Ureter (tissue), 1 donor: Measurements from ENCODE around the gene NHSL2. TPM values are rescaled to one million over a fixed set of nuclear protein-coding genes. Genes with fewer than 3 reads are reported as not detected.
"Not testable (repeated sequence)": the region's sequence is repeated elsewhere in the genome, so short reads cannot be mapped to it uniquely, and the experiment has no call there.

Source experiments
- DNase-seq: peaks from one replicate; pipeline ENCODE4 v3.0.0-alpha.2; 2020; ENCODE audit warnings: low spot score
- total RNA-seq: library from RNA; stranded (reverse); gene quantifications from one replicate; pipeline ENCODE4 v1.2.4, GENCODE V29; 2023
- donor health status: DM: yes; HTN: yes; CAD: no.

The NHSL2 gene
- total RNA-seq, 1 donor from 2014 or later: 14.6 TPM

DNA sequence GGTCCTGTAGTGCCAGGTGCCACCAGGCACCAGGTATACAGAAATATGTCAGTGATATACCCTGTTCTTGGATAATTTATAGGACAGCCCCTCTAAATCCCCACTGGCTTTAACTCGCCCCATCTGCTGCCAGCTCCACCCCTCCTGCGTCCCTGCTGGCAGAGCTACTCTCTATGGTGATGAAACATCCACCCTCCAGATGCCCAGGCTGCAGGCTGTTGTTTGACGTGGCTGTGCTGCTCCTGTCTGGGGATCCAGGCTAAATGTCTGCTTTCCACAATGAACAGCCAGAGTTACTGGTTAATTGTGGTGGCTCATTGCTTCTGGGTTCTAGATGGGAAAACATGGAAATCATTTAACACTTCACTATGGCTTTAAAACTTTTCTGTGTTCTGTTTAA is 12.9 kb downstream of the NHSL2 start:
- no peak for DNase-seq

DNA sequence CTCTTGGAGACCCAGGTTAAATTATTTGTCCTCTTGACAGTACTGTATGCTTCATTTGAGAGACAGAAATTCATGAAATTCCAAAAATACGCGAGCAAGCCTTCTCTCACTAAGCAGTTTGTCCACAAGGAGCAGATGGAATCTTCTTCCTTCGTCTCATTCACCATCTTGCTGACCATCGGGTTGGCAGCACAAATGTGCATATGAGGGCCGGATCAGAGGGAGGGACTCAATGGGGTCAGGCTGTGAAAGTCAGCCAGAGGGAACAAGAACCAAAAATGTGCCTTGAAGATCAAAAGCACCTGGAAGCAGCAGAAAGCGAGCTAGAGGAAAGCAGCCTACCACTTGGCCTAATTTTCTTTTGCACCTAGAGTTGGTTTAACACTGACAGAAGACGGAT is 16.4 kb downstream of the NHSL2 start:
- DNase-seq: no peak

DNA sequence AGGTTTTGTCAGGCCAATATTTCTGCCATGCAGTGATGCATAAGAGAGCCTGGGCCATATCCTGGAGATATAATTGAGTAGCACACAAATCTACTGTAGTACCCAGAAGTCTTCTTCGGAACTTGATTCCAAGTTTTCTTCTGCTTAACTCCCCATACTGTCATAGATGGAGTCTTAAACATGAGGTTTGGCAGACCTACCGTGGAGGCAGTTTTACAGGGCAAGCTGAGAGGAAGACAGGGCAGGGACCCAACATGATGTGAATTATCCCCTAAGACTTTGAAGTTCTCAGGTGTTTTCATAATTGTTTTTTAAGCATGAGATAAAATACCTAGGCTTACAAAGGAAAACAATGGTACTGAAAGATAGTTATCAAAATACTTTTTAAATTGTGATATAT is 18.2 kb downstream of the NHSL2 start:
- no peak for DNase-seq

DNA sequence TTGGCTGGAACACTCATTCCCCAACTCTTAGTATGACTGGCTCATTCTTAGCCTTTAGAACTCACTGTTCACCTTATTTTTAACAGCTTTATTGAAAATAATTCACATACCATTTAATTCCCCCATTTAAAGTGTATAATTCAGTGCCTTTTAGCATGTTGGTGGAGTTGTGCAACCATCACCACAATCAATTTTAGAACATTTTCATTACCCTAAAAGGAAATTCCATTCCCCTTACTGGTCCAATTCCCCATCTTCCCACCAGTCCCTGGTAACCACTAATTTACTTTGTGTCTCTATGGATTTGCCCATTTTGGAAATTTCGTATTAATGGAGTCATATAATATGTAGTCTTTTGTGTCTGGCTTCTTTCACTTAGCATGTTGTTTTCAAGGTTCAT is 19.7 kb downstream of the NHSL2 start:
- DNase-seq: no peak

DNA sequence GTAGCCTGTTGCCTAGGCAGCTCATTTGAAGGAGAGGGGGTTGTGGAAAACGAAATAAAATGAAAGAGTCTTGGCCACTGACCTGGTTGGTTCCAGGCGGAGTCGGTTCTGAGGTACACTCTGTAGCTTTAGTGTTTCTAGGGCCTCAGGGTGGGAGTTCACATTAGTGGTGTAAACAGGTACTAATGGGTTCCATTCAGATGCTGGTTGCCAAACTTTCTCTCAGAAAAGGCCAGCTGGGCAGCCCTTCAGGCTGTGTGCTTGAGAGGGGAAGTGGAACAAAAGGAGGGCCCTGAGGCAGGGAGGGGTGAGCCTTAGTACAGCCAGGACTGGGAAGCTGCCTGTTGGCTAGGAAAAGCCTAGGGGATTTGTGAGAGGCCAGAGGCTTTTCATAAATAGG is 24.8 kb downstream of the NHSL2 start:
- no peak for DNase-seq

DNA sequence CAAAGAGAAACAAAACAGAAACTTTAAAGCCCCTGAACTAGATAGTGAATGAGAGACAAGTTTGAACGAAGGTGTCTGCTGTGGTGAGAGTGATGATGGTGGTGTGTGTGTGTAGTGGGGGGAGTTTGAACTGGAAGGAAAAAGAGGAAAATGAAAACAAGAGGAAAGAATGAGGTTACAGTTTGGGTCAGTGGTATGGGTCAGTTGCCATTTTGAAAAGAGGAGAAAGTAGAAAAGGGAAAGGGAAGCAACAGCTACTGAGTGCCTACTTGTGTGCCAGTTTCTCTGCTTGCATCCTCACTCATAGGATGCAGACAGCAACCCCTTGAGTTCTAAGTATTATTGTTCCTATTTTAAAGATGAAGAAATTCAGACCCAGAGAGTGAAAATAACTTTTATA is 26.0 kb downstream of the NHSL2 start:
- DNase-seq: no peak

DNA sequence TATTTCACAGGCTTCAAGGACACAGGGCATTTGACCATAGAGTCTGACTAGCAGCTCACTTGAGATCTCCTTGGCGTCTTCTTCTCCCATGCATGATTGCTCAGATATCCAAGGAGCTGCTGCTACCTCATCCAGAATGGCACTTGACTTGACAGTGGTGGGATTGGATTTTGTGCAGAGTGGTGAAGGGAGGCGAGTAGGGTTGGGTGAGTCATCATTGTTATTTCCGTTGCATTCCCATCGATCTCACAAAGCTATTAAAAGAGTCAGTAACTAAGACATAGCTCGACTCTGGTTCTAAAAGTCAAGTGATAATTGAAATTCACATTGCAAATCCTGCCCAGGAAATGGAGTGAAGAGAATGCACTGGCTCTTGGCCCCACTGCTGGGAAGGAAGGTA is 27.7 kb downstream of the NHSL2 start:
- DNase-seq: no peak

DNA sequence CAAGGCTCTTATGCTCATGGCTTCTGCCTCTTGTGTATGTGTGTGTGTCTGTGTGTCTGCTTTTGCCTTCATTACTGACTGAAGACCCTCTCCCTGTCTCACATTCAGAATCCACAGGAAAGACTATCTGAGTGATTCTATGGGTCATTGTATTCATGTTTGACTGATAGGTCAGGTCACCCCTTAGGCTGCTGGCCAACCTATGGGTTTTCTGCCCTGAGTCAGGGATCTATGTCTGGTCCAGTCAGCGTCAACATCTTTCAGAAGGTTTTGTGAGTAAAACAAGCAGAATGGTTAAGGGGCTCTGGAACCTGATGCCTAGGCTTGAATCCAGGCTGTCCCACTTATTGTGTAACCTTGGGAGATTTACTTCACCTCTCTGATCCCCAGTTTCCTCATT is 30.5 kb downstream of the NHSL2 start:
- no peak for DNase-seq

DNA sequence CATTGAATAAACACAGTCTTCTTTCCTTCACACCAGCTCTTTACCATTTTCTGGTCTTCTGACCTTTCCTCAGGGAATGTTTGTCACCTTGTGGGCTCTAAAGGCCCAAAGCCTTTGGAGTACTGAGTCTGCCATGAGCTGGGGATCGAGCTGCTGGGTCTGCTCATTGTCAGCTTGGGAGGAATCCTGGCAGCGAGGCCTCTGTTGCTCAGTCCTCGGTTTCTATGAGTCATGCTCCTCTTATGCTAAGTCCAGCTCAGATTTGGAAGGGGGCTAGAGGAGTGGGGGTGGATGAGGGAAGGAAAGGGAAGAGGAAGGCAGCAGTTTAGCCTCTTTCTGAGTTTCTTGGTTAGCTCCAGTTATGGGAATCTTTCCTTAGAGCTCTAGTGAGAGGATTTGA is 31.1 kb downstream of the NHSL2 start:
- DNase-seq: no peak

DNA sequence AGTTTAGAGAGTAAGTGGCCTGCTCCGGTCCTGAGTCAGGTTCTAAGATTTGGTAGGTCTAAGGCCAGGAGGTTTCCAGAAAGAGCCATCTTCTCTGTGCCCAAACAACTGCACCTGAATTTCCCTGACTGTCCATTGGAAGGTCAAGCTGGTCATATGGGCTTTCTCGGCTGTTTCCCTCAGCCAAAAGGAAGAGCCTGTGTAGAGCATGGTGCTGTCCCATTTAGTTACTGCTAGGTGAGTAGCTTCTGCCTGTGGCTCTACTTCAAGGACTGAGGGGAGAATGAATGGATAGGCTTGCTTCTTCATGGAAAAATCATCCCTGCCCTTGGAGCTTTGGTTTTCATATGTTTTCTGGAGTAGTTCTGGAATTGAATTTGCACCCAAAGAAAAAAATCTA is 33.7 kb downstream of the NHSL2 start:
- no peak for DNase-seq

DNA sequence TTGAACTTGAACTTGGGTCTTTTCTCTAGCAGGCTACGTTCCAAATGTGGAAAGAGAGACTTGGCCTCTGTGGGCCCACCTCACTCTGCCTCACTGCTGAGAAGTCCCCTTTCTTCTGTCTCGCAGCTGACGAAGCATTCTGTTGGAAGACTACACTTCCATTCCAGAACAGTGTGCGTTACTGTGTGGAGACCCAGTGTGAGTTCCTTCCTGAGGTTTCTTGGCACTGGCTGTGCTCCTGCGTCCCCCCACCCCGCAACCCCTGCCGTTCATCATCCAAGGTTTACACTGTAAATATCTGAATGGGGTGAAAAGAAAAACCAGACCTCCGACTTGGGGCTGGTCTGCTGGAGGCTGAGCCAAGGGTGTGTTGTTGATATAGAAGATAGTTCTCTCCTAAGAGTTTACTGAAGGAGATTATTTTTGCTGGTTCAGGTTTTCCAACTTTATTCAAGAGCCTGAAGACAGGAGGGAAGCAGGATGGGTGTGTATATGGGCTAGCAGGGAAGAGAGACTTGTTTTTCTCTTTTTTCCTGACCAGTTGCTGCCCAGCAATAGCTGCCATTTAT is 34.7 kb downstream of the NHSL2 start:
- no peak for DNase-seq

DNA sequence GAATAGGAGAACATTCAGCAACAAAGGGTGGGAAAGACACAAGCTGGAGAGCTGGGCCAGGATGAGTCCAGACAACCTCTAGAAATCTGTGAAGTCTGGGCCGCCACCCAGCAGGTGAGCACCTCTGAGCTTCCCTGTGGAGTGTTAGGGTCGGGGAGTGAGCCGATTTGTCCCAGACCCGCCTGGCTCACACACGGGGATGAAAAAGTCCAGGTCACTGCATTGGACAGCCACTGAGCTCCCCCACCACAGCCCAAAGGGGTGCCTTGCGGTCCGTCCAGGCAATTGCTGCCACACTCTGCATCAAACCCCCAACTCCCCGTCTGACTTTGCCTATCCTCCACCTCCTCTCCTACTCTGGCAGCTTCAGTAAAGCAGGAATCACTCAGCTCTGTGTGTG is 38.7 kb downstream of the NHSL2 start:
- DNase-seq: no peak

DNA sequence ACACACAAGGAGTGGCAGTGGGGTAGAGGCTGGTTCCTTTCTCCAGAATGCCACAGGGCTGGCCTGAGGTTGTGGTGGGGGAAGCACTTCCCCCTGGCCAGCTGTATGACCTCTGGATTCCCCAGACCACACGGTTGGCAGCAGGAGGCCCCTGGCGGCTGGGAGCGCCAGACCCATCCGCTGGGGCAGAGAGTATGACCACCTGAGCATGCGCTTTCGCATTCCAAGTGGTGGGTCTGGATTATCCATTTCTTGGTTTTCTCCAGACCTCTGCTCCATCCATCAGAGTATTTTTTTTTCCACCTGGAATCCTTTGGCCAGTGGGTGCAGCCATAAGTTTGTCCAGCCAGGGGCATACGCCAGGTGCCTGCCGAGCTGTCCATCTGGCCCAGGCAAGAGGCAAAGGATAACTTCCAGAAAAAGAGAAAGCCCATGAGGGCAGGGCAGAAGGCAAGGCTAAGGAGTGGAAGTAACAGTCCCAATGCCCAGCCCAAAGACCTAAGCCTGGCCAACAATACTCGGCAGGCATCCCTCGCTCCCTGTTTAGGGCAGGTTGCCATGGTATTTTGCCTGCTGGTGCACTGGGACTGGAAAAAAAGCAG is 39.3 kb downstream of the NHSL2 start:
- DNase-seq: no peak

DNA sequence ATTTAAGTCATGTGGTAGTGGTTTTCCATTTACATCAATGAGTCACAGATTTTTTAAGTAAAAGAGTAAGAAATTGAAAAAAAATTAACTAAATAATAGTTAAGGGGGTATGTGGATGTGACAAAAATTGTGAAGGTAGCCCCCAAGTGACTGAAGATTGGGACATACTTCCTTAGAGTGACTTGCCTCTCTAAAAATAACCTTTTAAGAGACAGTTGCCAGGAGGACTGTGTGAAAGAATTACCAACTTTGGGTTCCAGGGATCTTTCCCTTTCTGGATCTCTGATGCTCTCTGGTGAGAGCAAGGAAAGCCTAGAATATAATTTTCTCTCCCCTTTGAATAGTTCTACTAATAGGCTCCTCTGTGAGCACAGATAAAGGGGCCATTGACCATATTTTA is 42.7 kb downstream of the NHSL2 start:
- no peak for DNase-seq

DNA sequence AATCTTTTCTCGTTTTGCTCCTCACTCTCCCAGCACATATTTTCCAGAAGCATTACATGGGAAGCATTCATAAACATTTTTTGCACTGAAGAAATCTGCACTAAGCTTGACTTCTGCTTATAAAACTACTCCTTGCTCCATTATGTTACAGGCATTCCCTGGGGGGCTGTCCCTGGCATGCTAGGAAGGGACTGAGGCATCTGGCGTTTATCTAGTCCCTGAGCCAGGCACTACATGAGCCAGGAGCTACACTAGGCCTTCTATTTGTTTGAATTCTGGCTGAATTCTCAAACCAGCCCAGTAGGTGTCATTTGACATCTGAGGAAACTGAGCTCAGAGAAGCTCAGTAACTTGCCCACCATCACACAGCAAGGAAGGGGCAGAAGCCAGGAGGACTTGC is 43.3 kb downstream of the NHSL2 start:
- DNase-seq: no peak

DNA sequence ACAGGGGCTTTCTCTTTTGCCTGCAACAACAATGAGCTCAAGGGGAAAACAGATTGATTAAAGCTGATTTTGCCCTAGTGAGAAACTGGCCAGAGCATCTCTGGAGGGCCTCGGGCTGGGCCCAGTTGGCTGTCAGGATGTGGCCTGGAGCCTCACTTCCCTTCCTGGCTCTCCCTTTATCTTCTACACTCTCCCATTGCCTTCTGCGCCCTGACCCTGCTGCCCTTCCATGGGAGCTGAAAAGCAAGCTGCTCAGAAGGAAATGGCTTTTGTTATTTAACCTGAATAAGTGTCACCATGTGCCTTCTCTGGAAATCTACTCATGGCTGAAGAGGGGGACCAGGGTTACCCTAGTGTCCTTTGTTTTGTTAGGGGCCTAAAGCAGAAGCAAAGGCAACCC is 43.8 kb downstream of the NHSL2 start:
- DNase-seq: no peak

DNA sequence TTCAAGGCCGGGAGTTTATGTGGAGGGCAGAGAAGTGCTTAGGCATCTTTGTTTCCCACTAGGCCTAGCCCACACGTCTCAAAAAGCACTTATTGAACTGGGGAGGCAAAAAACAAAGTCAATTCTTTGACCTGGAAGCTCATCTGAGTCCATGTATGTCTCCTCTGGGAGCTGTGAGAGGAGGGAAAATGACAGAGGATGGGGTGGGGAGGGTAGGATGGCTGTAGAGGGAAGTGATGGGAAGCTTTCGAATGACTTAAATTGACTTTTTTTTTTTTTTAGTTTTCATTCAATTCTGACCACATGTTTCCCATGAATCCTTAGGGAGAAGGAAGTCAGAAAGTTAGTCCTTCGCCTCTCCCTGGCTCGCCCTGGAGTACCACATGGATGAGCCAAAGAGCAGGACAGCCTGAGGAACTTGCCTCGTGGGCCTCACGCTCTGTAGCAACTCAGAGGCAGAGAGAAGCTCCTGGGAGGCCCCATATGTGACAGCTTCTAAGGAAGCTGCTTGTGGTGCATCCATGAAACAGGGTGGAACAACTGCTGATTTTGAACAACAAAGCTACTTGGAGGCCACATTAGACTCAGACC is 45.0 kb downstream of the NHSL2 start:
- DNase-seq: no peak

DNA sequence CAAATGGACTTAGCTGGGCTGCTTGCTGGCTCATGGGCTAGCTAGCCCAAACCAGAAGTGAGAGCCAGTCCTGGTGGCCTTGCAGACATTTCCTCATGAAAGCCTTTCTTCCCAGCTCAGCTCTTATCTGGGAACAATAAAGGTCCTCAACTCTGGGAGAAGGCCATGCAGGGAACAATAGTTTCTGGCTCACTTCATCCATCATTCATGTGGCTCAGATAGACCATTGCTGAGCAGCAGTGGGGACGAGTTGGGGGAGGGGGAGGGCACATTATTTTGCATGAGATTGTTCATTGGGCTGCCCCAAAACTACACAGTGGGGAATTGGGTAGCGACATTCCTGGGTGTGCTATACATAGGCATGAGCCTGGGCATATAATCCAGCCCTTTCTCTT is 47.6 kb downstream of the NHSL2 start:
- no peak for DNase-seq

DNA sequence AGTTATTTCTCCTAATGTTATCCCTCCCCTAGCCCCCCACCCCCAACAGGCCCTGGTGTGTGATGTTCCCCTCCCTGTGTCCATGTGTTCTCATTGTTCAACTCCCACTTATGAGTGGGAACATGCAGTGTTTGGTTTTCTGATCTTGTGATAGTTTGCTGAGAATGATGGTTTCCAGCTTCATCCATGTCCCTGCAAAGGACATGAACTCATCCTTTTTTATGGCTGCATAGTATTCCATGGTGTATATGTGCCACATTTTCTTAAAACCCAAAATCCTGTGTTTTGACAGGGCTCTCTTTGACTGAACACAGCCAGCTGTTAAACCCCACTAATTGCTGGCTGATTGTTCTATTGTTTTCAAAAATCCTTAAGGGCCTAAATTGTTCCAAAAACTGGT is 53.5 kb downstream of the NHSL2 start:
- DNase-seq: not testable (repeated sequence)

DNA sequence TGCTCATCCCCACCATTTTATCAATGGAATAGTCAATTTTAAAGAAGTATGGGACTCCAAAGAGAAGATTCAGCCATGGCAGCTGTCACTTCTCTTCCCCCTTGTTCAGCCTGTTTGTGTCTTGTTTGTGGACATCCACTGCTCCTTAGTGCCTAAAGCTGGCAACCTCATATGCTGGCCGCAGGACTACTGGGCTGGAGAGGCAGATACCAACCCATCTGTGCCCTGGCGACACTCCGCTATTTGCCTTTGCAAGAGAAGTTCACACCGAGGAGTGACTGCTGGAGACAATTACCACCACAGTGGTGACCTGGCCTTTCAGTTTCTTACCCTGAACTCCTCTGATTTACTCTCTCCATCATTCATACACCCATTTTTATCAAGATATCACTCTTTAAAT is 64.3 kb downstream of the NHSL2 start:
- no peak for DNase-seq

DNA sequence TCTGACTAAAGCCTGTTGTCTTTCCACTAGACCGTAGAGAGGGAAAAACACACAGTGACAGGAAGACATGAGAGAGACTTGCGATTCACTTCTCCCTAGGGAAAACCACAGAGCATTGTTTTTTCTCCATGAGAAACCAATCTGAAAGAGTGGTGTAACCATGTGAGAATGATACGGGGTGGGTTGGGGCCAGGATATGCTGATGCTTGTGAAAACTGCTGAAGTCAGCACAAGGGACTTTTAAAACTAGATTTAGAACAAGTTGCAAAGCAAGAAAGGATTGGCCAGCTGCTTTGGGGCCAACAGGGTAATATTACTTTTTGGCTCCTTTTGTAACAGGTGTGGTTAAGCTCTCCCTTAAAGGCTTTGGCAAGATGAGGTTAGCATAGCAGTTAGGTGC is 66.1 kb downstream of the NHSL2 start:
- DNase-seq: no peak

DNA sequence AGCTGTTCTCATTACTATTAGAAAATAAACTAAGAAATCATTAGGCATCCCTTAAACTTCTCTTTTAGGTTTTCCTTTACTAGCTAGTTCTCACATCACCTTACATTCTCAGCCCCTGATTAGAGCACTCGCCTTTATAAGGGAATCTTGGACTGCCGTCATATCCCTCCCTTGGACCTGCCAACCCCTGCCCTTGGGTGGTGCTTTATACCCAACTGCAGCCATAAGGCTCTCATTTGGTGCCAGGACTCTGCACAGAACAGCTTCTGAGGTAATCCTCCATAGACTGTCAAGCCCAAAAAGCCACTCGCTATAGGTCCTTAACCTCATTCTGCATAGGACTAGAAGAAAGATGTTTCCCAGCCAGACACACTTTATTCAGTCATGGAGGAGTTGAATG is 67.5 kb downstream of the NHSL2 start:
- no peak for DNase-seq

DNA sequence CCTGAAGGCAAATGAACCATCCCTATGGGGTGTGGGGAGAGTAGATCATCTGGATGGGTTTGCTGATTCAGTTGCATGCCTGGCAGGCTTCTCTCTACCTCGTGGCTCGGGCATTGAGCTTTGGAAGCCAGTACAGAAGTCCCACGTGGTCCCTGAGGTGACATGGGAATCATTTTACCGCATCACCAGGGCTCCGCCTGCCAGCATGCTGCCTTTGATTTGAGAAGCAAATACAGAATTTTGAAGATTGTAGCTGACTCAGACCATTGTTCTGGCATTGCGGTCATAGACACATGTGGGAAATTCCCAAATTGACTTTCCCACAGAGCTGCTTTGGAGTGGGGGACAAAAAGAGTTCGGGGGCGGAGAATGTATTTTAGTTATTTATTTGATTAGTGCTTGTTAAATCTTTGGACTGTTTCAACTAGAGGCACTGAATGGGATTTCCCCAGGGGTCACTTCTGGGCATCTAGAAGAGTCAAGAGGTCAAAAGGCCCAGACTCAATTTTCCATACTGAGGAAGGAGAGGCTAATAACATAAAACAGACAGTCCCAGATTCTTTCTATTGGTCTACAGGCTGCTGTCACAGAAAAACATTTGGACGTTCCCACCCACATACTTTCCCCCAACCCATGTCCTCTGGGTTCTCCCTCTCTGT is 79.3 kb downstream of the NHSL2 start:
- no peak for DNase-seq
